SK-N-SH (cell line): ENCODE data around the gene LIPT1. TPM values are rescaled to one million over a fixed set of nuclear protein-coding genes. Genes with fewer than 3 reads are reported as not detected.

Experiments
- CTCF ChIA-PET: fragments of 300-600, 350-600 bp; formaldehyde crosslinking; extraction: SDS; loops from one replicate; lab custom pipeline; 2021; lab: Yijun Ruan, JAX
- POLR2A ChIA-PET: fragments of 350-600 bp; sonication (Branson Sonifier 250); formaldehyde crosslinking; extraction: SDS; loops from one replicate; lab custom pipeline; 2020; ENCODE audit warnings: antibody characterized with exemption, inconsistent platforms; lab: Yijun Ruan, JAX
- DNase-seq: peaks from one replicate; pipeline ENCODE4 v3.0.0; 2012
- H2AFZ ChIP-seq: fragments of 200-600 bp; sonication (generic); 2 replicates; pipeline ENCODE4 v1.8.1; 2016; ENCODE audit warnings: antibody characterized with exemption, mild to moderate bottlenecking, low read depth
- H3F3A ChIP-seq: fragments of 200-600 bp; sonication (generic); replicated peaks from 2 replicates; pipeline ENCODE3; 2016; ENCODE audit warnings: antibody characterized with exemption, mild to moderate bottlenecking; ENCODE audit not compliant: insufficient read depth
- H3K27ac ChIP-seq, 2 experiments: fragments of 200-500 bp in 1 of 2; fragments of 200-600 bp in 1 of 2; sonication (Bioruptor generic) in 1 of 2; sonication (generic), shearing (Covaris generic) in 1 of 2; 2 replicates each; pipeline versions ENCODE4 v1.5.1 to v1.6.1; 2014 to 2016; ENCODE audit warnings: low read depth in 2 of 2, inconsistent platforms in 1 of 2, low read length in 1 of 2, mild to moderate bottlenecking in 1 of 2, mixed read lengths in 1 of 2
- H3K27me3 ChIP-seq: fragments of 200-600 bp; sonication (generic), shearing (Covaris generic); 2 replicates; pipeline ENCODE4 v1.6.1; 2016; ENCODE audit warnings: mixed run types; ENCODE audit not compliant: insufficient read depth
- H3K36me3 ChIP-seq, 2 experiments: fragments of 200-500 bp in 1 of 2; fragments of 200-600 bp in 1 of 2; sonication (Bioruptor generic) in 1 of 2; sonication (generic) in 1 of 2; replicated peaks in 1 of 2; 2 replicates each; pipeline versions ENCODE3 to v1.5.1; 2014 to 2016; ENCODE audit warnings: low read length in 1 of 2, mild to moderate bottlenecking in 1 of 2; ENCODE audit not compliant: insufficient read depth in 2 of 2, control insufficient read depth in 1 of 2
- H3K4me1 ChIP-seq, 2 experiments: fragments of 200-500 bp in 1 of 2; fragments of 200-600 bp in 1 of 2; sonication (Bioruptor generic) in 1 of 2; sonication (generic), shearing (Covaris generic) in 1 of 2; 2 replicates each; pipeline versions ENCODE4 v1.5.1 to v1.6.1; 2014 to 2016; ENCODE audit warnings: low read depth in 1 of 2, low read length in 1 of 2, mixed run types in 1 of 2; ENCODE audit not compliant: insufficient read depth in 2 of 2, control insufficient read depth in 1 of 2
- H3K4me2 ChIP-seq: fragments of 200-600 bp; sonication (generic), shearing (Covaris generic); 2 replicates; pipeline ENCODE4 v1.6.1; 2017; ENCODE audit warnings: mixed run types
- H3K4me3 ChIP-seq, 2 experiments: fragments of 200-500 bp in 1 of 2; fragments of 200-600 bp in 1 of 2; sonication (Bioruptor generic) in 1 of 2; sonication (generic), shearing (Covaris generic) in 1 of 2; 2 replicates each; pipeline versions ENCODE4 v1.5.1 to v1.8.1; 2014 to 2016; ENCODE audit warnings: low read depth in 2 of 2, inconsistent platforms in 1 of 2, low read length in 1 of 2, mild to moderate bottlenecking in 1 of 2, mixed read lengths in 1 of 2, moderate library complexity in 1 of 2
- H3K79me2 ChIP-seq: fragments of 200-600 bp; sonication (generic); 2 replicates; pipeline ENCODE4 v1.8.1; 2017; ENCODE audit warnings: mild to moderate bottlenecking; ENCODE audit not compliant: insufficient read depth
- H3K9ac ChIP-seq: fragments of 200-600 bp; sonication (generic); 2 replicates; pipeline ENCODE4 v1.6.1; 2017; ENCODE audit warnings: mixed run types
- H3K9me2 ChIP-seq: fragments of 200-600 bp; sonication (generic); 2 replicates; pipeline ENCODE4 v1.6.1; 2017; ENCODE audit warnings: mixed run types
- H3K9me3 ChIP-seq: fragments of 200-600 bp; sonication (generic); 2 replicates; pipeline ENCODE4 v1.6.1; 2017; ENCODE audit warnings: mixed run types, mild to moderate bottlenecking, moderate library complexity
- H4K20me1 ChIP-seq: fragments of 200-600 bp; sonication (generic); 2 replicates; pipeline ENCODE4 v1.6.1; 2017; ENCODE audit warnings: mild to moderate bottlenecking, mixed run types; ENCODE audit not compliant: insufficient read depth
- ELF1 ChIP-seq: IDR thresholded peaks from 2 replicates; pipeline ENCODE4 v1.4.0; 2012
- EP300 ChIP-seq, 2 experiments: IDR thresholded peaks; 2 replicates each; pipeline versions ENCODE4 v1.4.0 to v1.6.1; 2012; ENCODE audit warnings: borderline replicate concordance in 1 of 2, low read depth in 1 of 2, low read length in 1 of 2
- FOSL2 ChIP-seq: IDR thresholded peaks from 2 replicates; pipeline ENCODE4 v1.4.0; 2012; ENCODE audit warnings: low read depth, mild to moderate bottlenecking, moderate library complexity, borderline replicate concordance
- FOXJ3 ChIP-seq: sonication (generic); formaldehyde crosslinking; IDR thresholded peaks from 2 replicates; pipeline ENCODE4 v1.5.1; 2020; ENCODE audit warnings: mild to moderate bottlenecking, missing genetic modification reagents
- FOXM1 ChIP-seq: IDR thresholded peaks from 2 replicates; pipeline ENCODE4 v1.4.0; 2012; ENCODE audit warnings: low read depth, mild to moderate bottlenecking
- GABPA ChIP-seq: IDR thresholded peaks from 2 replicates; pipeline ENCODE4 v1.4.0; 2012; ENCODE audit warnings: low read depth, mild to moderate bottlenecking
- MXI1 ChIP-seq: IDR thresholded peaks from 2 replicates; pipeline ENCODE4 v1.6.1; 2012; ENCODE audit warnings: mild to moderate bottlenecking, low read depth, low read length, improper control_type of control experiment
- RAD21 ChIP-seq: IDR thresholded peaks from 2 replicates; pipeline ENCODE4 v1.6.1; 2012; ENCODE audit warnings: mild to moderate bottlenecking, low read length
- RFX5 ChIP-seq: IDR thresholded peaks from 2 replicates; pipeline ENCODE4 v1.6.1; 2012; ENCODE audit warnings: mild to moderate bottlenecking, improper control_type of control experiment, low read length
- TAF1 ChIP-seq: IDR thresholded peaks from 2 replicates; pipeline ENCODE4 v1.6.1; 2012; ENCODE audit warnings: low read depth, mild to moderate bottlenecking, low read length, moderate library complexity, borderline replicate concordance
- TEAD4 ChIP-seq: IDR thresholded peaks from 2 replicates; pipeline ENCODE4 v1.4.0; 2012; ENCODE audit warnings: mild to moderate bottlenecking, borderline replicate concordance; ENCODE audit not compliant: insufficient read depth
- WGBS: methylation state at CpG from one replicate; pipeline ENCODE4 v1.1.6; 2017; ENCODE audit warnings: low lambda C conversion rate; 5-methylcytosine and 5-hydroxymethylcytosine counted together
- polyA plus RNA-seq, 3 experiments: library from polyadenylated mRNA; depleted of rRNA; stranded (reverse); fragments of >200 nt; gene quantifications; 2 replicates each; pipeline ENCODE4 v1.2.3, GENCODE V29; 2012
- TF ChIP-seq, protein P1 (sequence below): fragments of 150-350 bp; IDR thresholded peaks from 2 replicates; pipeline ENCODE4 v1.6.1; 2016; ENCODE audit warnings: mild to moderate bottlenecking, low read depth, low read length
- TF ChIP-seq, protein P2 (sequence below): IDR thresholded peaks from 2 replicates; pipeline ENCODE4; 2012
- TF ChIP-seq, protein P3 (sequence below): IDR thresholded peaks from 2 replicates; pipeline ENCODE4 v1.4.0; 2012; ENCODE audit warnings: low read depth, borderline replicate concordance
- TF ChIP-seq, protein P4 (sequence below): fragments of 150-350 bp; IDR thresholded peaks from 2 replicates; pipeline ENCODE4 v1.6.1; 2017; ENCODE audit warnings: antibody characterized with exemption, low read length, low read depth, borderline replicate concordance
- TF ChIP-seq, protein P5 (sequence below): IDR thresholded peaks from 2 replicates; pipeline ENCODE4 v1.6.1; 2012; ENCODE audit warnings: mild to moderate bottlenecking, low read depth, low read length, moderate library complexity

Gene LIPT1
- polyA plus RNA-seq, 1 of the 3 experiments (the other 2 are of a cell fraction) = 5.4 TPM

DNA sequence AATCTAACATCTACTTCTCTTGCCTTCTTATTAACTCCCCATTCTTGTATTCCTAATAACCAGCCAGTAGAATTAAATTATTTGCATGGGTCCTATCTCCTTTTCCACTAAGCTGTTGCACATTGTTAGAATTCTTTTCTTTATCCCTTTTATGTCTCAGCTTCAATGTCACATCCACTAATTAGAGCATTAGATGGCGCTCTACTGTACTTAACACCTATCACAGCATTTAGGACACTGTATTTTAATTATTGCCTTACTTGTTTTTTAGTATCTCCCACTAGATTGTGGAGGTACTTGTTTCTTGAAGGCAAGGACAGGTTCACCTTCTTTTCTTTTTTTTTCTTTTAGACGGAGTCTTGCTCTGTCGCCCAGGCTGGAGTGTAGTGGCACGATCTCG lies 3.8 kb downstream of the LIPT1 start:
- no peak for TF ChIP-seq RFX5
- TF ChIP-seq, protein P1, sequence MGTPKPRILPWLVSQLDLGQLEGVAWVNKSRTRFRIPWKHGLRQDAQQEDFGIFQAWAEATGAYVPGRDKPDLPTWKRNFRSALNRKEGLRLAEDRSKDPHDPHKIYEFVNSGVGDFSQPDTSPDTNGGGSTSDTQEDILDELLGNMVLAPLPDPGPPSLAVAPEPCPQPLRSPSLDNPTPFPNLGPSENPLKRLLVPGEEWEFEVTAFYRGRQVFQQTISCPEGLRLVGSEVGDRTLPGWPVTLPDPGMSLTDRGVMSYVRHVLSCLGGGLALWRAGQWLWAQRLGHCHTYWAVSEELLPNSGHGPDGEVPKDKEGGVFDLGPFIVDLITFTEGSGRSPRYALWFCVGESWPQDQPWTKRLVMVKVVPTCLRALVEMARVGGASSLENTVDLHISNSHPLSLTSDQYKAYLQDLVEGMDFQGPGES = no peak
- no peak for TF ChIP-seq FOXM1
- TF ChIP-seq, protein P2, sequence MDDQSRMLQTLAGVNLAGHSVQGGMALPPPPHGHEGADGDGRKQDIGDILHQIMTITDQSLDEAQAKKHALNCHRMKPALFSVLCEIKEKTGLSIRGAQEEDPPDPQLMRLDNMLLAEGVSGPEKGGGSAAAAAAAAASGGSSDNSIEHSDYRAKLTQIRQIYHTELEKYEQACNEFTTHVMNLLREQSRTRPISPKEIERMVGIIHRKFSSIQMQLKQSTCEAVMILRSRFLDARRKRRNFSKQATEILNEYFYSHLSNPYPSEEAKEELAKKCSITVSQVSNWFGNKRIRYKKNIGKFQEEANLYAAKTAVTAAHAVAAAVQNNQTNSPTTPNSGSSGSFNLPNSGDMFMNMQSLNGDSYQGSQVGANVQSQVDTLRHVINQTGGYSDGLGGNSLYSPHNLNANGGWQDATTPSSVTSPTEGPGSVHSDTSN = no peak
- DNase-seq = no peak
- CTCF ChIA-PET = interaction anchor here (0.8 to 1.7 kb wide), 2 partner anchors 10 to 22 kb away, joined by 3 to 4 read pairs; no protein-coding TSS in a partner anchor
- Histone ChIP-seq H3K9me2 (no peaks in the 10 kb centered on the region), H3K9ac (no peak overlapping the region), H3K9me3 (no peaks in the 10 kb centered on the region), H3K4me3 (no peak overlapping the region), H3K79me2 (no peaks in the 10 kb centered on the region), H3F3A (peaks cover 3% of the 10 kb centered on the region), H3K27me3 (no peaks in the 10 kb centered on the region), H3K4me2 (no peak overlapping the region), H3K27ac (no peak overlapping the region), H2AFZ (no peak overlapping the region), H3K36me3 (peaks cover 6 to 31% of the 10 kb centered on the region in 2 experiments), H3K4me1 (peaks cover 0 to 8% of the 10 kb centered on the region in 2 experiments; a peak in 2 of 4 replicates), H4K20me1 (no peaks in the 10 kb centered on the region)
- WGBS = 95% methylated on average over 5 of the region's 5 CpGs
- POLR2A ChIA-PET = no interaction called here

DNA sequence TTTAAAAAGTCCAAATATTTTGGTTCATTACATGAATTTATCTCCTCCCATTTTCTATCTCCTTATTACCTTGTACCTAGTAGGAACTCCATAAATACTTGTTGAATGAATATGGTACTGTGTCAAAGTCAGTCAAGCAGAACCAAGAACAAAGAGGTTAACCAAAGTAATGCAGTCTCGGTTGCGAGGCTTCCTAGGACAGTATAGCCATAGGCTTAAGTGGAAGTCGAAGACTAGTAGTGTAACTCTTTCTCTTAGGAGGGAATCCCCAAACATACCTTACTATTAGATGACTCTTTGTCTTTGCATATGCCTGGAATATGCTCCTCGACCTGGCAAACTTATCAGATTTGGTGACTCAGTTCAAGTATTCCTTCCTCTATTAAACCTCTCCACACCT lies 4.8 kb downstream of the LIPT1 start:
- Histone ChIP-seq H3K27me3 (no peaks in the 10 kb centered on the region), H3K9me2 (no peaks in the 10 kb centered on the region), H3K79me2 (no peaks in the 10 kb centered on the region), H2AFZ (no peak overlapping the region), H3F3A (peaks cover 6% of the 10 kb centered on the region), H3K36me3 (peaks cover 6 to 31% of the 10 kb centered on the region in 2 experiments), H3K4me3 (no peak overlapping the region), H3K27ac (no peak overlapping the region), H3K9me3 (no peaks in the 10 kb centered on the region), H3K4me1 (peaks cover 0 to 2% of the 10 kb centered on the region in 2 experiments; a peak in 2 of 4 replicates), H3K9ac (no peak overlapping the region), H3K4me2 (no peak overlapping the region), H4K20me1 (no peaks in the 10 kb centered on the region)
- WGBS = 94% methylated on average over 4 of the region's 4 CpGs
- POLR2A ChIA-PET = no interaction called here
- no peak for TF ChIP-seq RAD21
- TF ChIP-seq, protein P1 = no peak
- TF ChIP-seq, protein P3, sequence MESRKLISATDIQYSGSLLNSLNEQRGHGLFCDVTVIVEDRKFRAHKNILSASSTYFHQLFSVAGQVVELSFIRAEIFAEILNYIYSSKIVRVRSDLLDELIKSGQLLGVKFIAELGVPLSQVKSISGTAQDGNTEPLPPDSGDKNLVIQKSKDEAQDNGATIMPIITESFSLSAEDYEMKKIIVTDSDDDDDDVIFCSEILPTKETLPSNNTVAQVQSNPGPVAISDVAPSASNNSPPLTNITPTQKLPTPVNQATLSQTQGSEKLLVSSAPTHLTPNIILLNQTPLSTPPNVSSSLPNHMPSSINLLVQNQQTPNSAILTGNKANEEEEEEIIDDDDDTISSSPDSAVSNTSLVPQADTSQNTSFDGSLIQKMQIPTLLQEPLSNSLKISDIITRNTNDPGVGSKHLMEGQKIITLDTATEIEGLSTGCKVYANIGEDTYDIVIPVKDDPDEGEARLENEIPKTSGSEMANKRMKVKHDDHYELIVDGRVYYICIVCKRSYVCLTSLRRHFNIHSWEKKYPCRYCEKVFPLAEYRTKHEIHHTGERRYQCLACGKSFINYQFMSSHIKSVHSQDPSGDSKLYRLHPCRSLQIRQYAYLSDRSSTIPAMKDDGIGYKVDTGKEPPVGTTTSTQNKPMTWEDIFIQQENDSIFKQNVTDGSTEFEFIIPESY = no peak
- TF ChIP-seq TAF1 = no peak
- no peak for TF ChIP-seq TEAD4
- TF ChIP-seq, protein P4, sequence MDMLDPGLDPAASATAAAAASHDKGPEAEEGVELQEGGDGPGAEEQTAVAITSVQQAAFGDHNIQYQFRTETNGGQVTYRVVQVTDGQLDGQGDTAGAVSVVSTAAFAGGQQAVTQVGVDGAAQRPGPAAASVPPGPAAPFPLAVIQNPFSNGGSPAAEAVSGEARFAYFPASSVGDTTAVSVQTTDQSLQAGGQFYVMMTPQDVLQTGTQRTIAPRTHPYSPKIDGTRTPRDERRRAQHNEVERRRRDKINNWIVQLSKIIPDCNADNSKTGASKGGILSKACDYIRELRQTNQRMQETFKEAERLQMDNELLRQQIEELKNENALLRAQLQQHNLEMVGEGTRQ = no peak
- no peak for TF ChIP-seq FOXJ3 (CRISPR knock-in tag)
- no peak for TF ChIP-seq ELF1
- TF ChIP-seq FOXM1 = no peak
- TF ChIP-seq, protein P5, sequence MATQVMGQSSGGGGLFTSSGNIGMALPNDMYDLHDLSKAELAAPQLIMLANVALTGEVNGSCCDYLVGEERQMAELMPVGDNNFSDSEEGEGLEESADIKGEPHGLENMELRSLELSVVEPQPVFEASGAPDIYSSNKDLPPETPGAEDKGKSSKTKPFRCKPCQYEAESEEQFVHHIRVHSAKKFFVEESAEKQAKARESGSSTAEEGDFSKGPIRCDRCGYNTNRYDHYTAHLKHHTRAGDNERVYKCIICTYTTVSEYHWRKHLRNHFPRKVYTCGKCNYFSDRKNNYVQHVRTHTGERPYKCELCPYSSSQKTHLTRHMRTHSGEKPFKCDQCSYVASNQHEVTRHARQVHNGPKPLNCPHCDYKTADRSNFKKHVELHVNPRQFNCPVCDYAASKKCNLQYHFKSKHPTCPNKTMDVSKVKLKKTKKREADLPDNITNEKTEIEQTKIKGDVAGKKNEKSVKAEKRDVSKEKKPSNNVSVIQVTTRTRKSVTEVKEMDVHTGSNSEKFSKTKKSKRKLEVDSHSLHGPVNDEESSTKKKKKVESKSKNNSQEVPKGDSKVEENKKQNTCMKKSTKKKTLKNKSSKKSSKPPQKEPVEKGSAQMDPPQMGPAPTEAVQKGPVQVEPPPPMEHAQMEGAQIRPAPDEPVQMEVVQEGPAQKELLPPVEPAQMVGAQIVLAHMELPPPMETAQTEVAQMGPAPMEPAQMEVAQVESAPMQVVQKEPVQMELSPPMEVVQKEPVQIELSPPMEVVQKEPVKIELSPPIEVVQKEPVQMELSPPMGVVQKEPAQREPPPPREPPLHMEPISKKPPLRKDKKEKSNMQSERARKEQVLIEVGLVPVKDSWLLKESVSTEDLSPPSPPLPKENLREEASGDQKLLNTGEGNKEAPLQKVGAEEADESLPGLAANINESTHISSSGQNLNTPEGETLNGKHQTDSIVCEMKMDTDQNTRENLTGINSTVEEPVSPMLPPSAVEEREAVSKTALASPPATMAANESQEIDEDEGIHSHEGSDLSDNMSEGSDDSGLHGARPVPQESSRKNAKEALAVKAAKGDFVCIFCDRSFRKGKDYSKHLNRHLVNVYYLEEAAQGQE = no peak
- no peak for TF ChIP-seq EP300 (IDR thresholded peaks at IDR 0.05; ENCODE audit: borderline replicate concordance in 1 of 2, low read depth in 1 of 2, low read length in 1 of 2)
- no peak for TF ChIP-seq GABPA
- TF ChIP-seq FOSL2 = no peak
- no peak for TF ChIP-seq MXI1
- CTCF ChIA-PET = no interaction called here
- no peak for DNase-seq
